Measurements from ENCODE around the gene BEND5.

DNA sequence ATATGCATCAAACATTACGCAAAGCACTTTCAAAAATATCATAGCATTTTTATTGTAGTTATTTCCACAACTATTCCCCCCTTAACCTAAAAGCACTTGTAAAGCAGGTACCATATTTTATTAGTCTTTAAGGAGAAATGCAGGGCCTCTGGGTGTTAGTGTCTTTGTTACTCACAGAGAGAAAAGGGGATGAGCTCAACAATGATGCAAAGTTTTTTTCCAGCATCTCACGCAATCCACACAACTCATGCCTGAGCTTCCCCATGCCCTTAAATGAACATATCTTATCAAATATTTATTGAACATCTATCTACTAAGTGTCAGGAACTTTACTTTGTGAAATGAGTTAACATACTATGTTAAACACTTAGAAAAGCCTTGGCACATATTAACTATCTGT lies 50.6 kb downstream of the BEND5 start:
- no peak for TF ChIP-seq POLR2A (IDR thresholded peaks at IDR 0.05; ENCODE audit: low read depth, low read length)
- no peak for TF ChIP-seq DPF2 (IDR thresholded peaks at IDR 0.05)
- no peak for TF ChIP-seq YY1 (IDR thresholded peaks at IDR 0.05; ENCODE audit: low read depth, low read length)
- no peak for TF ChIP-seq BHLHE40 (IDR thresholded peaks at IDR 0.05; ENCODE audit: borderline replicate concordance in 1 of 2, low read depth in 2 of 2, low read length in 1 of 2)
- TF ChIP-seq MYB (IDR thresholded peaks at IDR 0.05; ENCODE audit: borderline replicate concordance, low read depth, low read length) = no peak
- no peak for TF ChIP-seq SMC3 (IDR thresholded peaks at IDR 0.05; ENCODE audit: borderline replicate concordance, low read length)
- no peak for TF ChIP-seq SMAD1 (IDR thresholded peaks at IDR 0.05; ENCODE audit: low read depth, partially characterized antibody)
- TF ChIP-seq, protein P1, sequence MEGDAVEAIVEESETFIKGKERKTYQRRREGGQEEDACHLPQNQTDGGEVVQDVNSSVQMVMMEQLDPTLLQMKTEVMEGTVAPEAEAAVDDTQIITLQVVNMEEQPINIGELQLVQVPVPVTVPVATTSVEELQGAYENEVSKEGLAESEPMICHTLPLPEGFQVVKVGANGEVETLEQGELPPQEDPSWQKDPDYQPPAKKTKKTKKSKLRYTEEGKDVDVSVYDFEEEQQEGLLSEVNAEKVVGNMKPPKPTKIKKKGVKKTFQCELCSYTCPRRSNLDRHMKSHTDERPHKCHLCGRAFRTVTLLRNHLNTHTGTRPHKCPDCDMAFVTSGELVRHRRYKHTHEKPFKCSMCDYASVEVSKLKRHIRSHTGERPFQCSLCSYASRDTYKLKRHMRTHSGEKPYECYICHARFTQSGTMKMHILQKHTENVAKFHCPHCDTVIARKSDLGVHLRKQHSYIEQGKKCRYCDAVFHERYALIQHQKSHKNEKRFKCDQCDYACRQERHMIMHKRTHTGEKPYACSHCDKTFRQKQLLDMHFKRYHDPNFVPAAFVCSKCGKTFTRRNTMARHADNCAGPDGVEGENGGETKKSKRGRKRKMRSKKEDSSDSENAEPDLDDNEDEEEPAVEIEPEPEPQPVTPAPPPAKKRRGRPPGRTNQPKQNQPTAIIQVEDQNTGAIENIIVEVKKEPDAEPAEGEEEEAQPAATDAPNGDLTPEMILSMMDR (IDR thresholded peaks at IDR 0.05 in 2 of 3, conservative IDR thresholded peaks at IDR 0.05 in 1 of 3; ENCODE audit: control insufficient read depth in 2 of 3, extremely low read depth in 1 of 3, insufficient read depth in 1 of 3, low read depth in 3 of 3, low read length in 3 of 3) = no peak
- TF ChIP-seq, protein P2, sequence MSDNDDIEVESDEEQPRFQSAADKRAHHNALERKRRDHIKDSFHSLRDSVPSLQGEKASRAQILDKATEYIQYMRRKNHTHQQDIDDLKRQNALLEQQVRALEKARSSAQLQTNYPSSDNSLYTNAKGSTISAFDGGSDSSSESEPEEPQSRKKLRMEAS (IDR thresholded peaks at IDR 0.05; ENCODE audit: low read depth, low read length) = no peak
- no peak for TF ChIP-seq IKZF2 (IDR thresholded peaks at IDR 0.05)
- TF ChIP-seq FOXK2 (IDR thresholded peaks at IDR 0.05) = no peak
- no peak for TF ChIP-seq POLR2AphosphoS5 (IDR thresholded peaks at IDR 0.05; ENCODE audit: low read length)
- TF ChIP-seq EZH2 (IDR thresholded peaks at IDR 0.05; ENCODE audit: borderline replicate concordance, control insufficient read depth, low read depth, low read length) = no peak
- TF ChIP-seq JUND (IDR thresholded peaks at IDR 0.05; ENCODE audit: low read depth, low read length) = no peak

Measured in GM12878 (cell line).